Fibroblast of peridontal ligament (primary cell): ENCODE measurements around the gene LTB4R.

Source experiments
- DNase-seq: peaks from one replicate; pipeline ENCODE4 v3.0.0-alpha.2; 2010; ENCODE audit errors: extremely low read depth

Gene LTB4R

GRCh38 chr14:24279301-24280186 lies 31.8 kb upstream of the LTB4R start:
- no peak for DNase-seq

GRCh38 chr14:24280797-24281460 lies 30.4 kb upstream of the LTB4R start:
- peak; percentile 49 for DNase-seq

GRCh38 chr14:24281636-24282035 lies 29.7 kb upstream of the LTB4R start:
- DNase-seq = no peak

GRCh38 chr14:24282736-24283135 lies 28.6 kb upstream of the LTB4R start:
- no peak for DNase-seq

- no peak for DNase-seq
These were observed 27.4 kb upstream of the LTB4R start for GRCh38 chr14:24283796-24284460.

- no peak for DNase-seq
These were observed 26.7 kb upstream of the LTB4R start for GRCh38 chr14:24284501-24285035.

GRCh38 chr14:24285351-24285750 lies 26.0 kb upstream of the LTB4R start:
- peak; percentile 33 for DNase-seq

- DNase-seq = no peak
These were observed 24.3 kb upstream of the LTB4R start for GRCh38 chr14:24286996-24287395.

GRCh38 chr14:24289649-24290280 lies 21.5 kb upstream of the LTB4R start:
- DNase-seq = no peak

GRCh38 chr14:24290746-24291145 lies 20.6 kb upstream of the LTB4R start:
- DNase-seq = no peak

GRCh38 chr14:24291446-24292117 lies 19.7 kb upstream of the LTB4R start:
- no peak for DNase-seq

GRCh38 chr14:24292118-24292807 lies 19.0 kb upstream of the LTB4R start:
- DNase-seq = no peak

GRCh38 chr14:24293525-24293924 lies 17.8 kb upstream of the LTB4R start:
- DNase-seq = no peak

- peak; percentile 93 for DNase-seq
These were observed 14.8 kb upstream of the LTB4R start for GRCh38 chr14:24296341-24297157.

- peak; percentile 37 for DNase-seq
These were observed 13.9 kb upstream of the LTB4R start for GRCh38 chr14:24297190-24297964.

GRCh38 chr14:24298892-24299254 lies 12.4 kb upstream of the LTB4R start:
- DNase-seq = peak; percentile 53

GRCh38 chr14:24299255-24300191 lies 11.8 kb upstream of the LTB4R start, which contains the start of the genes DHRS1 and NOP9:
Gene DHRS1, minus strand, starts transcription at chr14:24299780. Its CDS starts 674 bp downstream, at chr14:24299106.
Gene NOP9, plus strand, starts transcription at chr14:24299850. Its CDS starts 105 bp downstream, at chr14:24299955.
- peak; percentile 84 for DNase-seq
